SW 1271 (cell line): ENCODE data around the gene CNTN4.

Source experiments
- DNase-seq, 2 experiments: peaks; one replicate each; lab custom pipeline; 2025; lab: John Stamatoyannopoulos, UW

Gene CNTN4

DNA sequence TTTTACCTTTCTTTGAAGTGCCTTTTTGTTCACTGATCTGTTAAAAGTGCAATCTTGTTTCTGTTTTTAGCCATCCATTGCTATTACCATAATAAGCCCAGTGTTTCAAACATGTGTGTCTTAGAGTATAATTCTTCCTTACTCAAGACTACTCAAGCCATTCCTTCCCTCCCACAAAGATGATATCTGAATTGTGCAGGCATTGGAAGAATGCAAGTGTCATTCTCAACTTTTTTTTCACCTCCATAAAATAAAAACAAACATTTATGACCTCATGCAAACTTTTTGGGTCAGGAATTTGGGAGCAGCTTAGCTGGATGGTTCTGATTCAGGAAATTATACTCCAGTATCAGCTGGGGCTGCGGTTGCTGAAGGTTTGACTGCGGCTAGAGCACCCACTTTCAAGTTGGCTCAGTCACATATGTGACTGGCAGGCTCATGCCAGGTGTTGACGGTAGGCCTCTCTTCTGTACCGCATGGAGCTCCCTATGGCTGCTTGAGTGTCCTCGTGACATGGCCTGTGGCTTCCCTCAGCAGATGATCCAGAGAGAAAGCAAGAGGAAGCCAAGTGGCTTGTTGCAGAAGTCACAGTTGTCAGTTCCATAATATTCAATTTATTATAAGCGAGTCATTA, 490.8 kb downstream of the CNTN4 start:
- DNase-seq = no peak

DNA sequence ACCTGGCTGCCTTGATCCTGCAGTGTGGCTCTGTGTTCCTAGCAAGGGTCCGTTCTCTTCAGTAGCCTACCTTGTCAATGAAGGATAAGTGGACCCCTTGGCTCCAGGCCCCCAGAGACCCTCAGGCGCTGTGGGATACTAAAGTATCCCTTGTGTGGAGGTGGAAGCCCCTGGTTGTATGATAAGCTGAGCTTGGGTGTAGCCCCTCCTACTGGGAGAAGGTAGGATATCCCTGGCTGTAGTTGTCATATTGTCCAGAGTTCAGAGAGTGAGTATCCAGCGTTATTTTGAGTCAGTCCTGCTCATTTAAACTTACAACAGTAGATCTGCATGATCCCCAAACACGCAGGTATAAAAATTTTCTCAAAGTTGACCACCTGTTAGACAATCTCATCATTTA, 496.8 kb downstream of the CNTN4 start:
- no peak for DNase-seq

DNA sequence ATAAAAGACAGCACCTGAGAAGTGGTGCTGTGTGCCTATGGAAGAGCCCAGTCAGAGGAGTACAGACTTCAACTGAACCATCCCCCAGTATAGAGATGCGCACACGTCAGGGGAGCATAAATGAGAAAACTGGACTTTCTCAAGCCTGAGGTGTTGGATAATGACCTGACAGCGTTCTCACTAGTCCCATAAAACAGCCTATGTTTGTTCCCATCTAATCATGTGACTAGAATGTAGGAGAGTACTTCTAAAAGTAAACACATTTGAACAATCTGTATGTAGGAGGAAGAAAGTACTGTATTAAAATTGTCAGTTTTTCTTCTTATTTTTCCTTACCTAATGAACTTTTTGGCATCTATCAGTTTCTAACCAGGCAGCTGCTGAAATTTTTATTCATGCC, 498.9 kb downstream of the CNTN4 start:
- DNase-seq = no peak

DNA sequence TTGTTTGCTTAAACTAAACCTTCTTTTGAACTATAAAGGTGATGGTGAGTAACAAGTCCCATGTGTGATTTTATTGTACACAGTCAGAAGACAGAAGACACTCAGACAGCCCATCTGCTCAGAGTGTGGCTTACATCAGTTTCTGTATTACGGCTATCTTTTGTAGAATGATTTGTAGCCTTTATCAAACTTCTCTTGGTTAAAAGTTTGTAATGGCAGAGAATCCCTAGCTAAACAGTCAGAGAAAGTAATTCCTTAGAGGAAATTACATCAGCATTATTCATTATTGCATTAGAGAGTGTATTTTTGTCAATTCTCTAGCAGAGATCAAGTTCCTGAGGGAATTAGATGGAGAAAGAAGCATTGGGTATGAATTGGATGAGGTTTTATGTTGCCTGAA, 500.8 kb downstream of the CNTN4 start:
- DNase-seq = no peak

DNA sequence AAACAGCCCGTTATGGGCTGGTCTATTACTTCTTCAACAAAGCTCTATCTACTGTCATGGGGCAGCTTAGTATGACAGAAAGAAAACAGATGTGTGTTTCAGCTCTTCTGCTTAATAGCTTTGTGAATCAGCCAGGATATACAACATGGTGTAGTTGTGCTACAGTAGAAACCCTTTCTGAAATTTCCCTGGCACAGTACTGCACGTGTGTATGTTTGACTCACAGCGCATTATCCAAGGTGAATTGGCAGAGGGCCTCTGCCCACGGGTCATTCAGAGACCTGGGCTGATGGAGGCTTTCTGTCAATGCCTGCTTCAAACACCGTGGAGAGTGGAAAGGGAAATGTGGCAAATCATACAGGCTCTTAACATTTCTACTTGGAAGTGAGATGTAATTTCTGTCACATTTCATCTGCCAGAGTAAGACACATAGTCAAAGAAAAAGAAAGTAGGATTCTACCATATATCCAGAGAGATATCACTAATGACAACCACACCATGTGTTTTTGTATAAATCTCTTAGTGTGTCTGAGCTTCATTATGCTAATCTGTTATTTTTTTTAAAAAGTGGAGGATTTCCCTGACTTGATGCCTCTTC, 505.1 kb downstream of the CNTN4 start:
- no peak for DNase-seq

DNA sequence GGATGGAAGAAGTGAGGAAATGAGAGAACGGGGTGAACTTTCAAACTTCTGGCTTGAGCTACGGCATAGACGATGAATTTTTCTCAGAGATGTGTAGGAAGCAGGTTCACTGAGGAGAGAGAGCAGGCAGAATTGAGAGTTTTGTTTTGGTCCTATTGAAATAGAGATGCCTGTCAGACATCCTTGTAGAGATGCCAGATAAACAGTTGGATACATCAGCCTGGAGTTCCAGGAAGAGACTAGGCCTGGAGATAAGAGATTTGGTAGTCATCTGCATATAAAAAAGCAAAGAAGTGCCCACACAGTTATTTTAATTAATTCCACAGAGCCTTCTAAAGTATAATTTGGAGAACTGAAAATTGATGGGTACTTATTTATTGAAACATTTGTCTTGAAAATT, 515.9 kb downstream of the CNTN4 start:
- no peak for DNase-seq

DNA sequence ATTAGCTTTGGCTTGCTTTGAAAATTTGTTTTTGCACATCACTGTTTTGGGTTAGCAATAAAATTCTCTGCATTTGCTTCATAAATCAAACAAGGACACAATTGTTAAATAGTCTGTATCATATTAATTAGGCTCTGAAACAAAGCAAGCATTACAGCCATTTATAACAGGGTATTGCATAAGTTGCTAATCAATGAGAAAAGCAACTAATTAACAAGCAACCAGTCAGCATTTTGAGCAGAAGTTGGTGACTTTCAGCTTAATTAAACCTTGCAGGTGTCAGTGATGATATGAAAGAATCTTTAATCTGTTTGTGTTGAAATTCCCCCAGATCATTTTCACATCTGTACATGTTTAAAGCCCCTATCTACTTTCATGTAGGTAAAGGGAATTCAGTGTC, 516.4 kb downstream of the CNTN4 start:
- DNase-seq = no peak

DNA sequence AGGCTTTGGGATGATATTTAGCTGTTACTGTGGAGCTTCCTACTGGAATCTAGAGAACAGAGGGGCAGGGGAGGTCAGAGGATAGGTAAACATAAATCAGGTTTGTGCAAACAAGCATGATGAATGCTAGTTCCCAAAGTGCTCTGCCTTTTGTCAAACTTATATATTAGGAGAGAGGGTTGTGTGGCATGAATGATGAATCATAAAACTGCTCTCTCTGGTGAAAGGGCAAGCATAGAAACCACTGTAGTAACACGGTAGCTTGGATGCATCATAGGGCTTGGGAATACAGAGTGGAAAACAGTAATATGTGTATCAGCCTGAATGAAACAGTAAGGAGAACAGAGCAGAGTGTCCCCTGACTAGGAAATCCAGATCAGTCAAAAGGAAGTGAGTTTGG, 524.8 kb downstream of the CNTN4 start:
- no peak for DNase-seq

DNA sequence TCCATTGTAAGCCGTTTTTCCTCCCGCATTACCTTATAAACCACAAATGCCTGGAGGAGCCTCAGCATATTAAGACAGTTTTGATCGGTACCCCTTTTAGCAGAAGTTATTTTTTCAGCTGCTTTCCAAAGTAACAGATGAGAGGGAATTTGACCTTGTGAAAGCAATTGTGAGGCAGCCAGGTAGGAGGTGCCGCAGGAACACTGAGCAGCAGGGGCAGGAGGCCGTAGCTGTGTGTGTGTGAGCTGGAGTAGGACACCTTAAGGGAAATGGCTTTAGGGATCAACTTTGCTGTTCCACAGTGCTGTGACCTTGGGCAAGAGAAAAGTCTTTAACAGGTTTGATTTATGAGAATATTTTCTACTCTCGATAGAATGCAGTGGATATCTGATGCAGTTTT, 529.5 kb downstream of the CNTN4 start:
- DNase-seq = no peak

DNA sequence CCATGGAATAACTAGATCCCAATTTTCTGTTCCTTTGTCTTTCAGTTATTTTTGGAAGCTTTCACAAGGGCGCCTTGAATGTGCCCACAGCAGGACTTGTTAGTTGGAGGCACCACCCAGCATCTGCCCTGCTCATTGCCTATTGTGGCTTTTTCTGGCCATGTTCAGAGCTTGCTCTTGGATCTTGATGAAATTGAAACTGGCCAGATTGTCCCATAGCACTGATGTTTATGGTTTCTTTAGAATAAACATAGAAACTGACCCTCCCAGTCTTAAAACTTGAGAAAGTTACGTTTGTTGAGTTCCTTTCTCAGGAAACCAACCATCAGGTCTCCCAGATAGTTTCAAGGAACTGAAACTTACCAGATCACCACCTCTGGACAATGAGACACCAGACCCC, 536.8 kb downstream of the CNTN4 start:
- no peak for DNase-seq

DNA sequence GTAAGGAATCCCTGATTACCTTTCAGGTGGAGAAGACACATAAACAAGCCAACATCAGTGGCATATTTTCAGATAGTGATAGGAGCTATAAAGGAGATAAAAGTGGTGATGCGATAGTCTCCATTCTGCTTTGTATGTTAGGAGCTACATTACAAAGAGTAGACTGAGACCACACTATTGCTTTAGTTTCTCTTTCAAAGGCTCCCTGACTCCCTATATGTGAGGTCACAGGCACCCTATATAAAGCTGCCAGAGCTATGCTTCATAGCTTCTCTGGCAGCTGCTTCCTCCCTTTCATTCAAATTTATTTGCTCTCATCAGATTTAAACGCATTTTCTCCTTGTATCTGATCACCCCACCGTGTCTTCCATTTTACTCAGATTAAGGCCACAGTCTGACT, 544.9 kb downstream of the CNTN4 start:
- no peak for DNase-seq

DNA sequence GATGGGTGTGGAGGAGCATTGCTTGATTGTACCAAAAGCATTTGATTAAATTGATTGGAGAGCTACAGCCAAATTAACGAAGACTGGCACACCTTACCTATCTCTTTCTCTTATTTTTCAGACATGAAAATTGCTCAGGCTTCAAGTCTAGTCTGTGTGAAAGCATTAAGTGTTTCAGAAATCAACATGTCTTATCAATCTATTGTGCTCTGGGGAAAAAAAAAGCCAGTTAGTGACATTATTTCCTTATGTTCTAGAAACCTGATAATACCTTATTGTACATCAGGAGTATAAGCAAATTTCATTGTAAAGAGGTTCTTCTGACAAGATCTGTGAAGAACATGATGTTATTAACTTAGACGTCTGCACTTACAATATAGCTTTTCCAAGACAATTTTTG, 546.3 kb downstream of the CNTN4 start:
- DNase-seq = no peak

DNA sequence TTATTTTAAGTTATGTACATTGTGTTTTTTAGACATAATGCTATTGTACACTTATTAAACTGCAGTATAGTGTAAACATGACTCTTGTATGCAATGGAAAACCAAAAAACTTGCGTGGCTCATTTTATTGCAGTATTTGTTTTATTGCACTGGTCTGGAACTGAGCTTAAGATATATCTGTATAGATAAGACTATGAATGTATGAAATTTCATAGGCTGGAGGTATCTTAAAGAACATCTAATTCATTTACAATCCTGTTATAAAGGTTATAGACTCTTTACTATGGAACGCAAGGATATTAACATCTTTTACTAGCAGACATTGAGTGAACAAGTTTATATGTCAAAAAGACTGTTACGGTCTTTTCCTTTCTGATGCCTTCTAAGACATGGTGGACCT, 552.1 kb downstream of the CNTN4 start:
- no peak for DNase-seq

DNA sequence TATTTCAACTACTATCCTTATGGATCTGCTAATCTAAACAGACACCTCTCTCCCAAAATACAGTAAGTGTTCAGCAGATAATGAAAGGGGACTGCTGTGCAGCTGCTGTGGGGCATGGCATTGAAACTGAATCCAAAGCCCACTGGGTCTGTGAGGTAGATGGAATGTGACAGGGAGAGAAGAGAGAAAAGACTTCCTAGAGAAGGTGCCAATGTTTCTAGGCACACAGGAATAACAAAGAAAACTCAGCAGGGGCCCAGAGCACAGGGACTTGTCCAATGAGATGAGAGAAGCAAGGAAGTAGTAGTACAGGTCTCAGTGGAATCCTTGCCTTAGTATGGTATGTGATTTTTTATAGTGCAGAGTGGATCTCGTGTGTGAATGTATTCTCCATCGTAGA, 553.7 kb downstream of the CNTN4 start:
- DNase-seq = no peak

DNA sequence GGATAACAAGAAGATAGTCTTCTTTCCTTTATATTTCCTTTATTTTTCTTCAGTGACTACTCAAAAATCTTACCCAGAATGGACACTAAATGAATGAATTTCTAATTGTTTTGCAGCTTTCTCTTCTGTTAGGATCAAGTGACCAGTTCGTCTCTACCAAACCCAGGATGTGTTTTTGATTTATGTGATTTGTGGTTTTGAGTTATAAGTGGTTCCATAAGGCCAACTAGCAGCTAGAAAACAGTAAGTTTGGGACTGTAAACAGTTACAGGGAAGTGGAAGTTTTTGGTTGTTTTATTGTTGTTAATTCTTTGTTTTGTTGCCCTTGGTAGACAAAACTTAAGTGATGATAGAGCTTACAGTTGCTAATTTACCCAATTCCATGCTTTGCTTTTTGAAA, 555.0 kb downstream of the CNTN4 start:
- no peak for DNase-seq

DNA sequence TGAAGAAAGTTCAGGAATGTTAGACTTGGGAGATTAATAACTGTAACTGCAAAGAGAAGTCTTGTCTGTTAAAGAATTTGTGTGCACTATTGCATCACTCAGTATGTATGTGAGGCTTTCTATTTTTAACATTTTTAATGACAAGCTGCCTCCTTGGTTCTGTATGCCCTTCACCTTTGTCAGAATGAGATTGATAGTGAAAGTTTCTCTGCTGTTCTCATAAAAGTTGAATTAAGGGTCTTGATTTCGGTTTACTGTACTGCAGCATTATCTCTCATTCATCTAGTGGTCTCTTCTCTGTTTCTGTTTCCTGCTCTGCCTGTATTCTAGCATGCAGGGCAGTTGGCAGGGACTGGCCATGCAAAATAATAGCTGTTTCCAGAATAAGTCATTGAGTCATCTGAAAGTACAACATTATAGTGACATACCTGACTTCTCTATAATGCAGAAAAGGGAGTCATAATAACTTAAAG, 556.6 kb downstream of the CNTN4 start:
- no peak for DNase-seq

DNA sequence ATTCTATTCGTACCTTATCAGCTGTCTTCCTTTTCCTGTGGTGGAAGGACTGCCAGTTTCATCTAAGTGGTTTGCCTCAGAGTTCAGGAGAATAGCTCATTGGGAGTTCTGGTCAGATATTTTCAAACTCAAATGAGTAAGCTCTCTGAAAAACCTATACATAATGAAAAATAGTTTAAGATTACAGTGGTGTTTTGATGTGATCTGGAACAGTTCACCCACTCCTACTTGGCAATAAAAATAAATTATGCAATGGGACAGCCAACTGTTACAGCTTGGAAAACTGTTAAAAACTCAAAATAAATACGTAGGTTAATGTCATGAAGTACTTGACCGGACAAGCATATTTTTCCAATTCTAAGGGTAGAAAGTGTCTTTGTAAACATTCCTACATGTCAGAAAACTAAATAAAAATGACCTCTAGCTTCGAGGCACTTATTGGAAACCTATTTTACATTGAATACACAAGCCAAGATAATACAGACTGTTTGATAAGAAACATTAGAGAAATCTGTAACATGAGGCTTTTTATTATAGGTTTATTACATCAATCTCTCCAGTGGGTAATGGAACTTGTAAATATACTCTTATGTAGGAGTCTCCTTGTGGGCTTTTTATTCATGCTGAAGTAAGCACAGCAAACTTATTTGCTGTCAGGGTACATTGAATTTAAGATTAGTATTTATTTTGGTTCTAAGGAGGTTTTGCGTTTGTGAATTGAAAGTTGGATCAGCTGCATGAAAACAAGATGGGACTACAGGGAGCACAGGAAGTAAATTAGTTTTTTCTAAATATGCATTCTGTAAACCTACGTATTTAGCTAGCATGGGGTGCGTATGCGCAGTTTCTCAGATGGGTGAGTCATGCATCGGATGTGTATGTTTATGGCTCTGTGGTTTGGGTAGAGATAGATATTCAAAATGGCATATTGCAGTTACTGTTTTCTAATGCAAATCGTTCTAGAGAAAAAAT, 558.4 kb downstream of the CNTN4 start:
- no peak for DNase-seq

DNA sequence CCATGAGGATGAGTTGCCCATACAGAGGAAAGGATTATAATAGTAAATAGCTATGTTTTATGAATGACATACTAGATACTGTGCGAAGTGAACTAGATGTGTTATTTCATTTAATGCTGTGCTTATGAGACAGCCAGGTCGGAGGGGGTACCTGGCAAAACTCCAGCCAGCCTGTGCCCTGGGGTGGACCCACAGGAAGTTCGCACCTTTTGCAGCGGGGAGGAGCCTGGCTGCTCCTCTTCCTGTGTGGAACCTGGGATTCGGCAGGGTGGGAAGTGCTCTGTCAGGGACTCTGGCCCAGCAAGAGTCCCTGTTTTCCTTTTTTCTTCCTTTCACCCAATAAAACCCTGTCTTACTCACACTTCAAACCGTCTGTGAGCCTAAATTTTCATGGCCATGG, 559.3 kb downstream of the CNTN4 start:
- DNase-seq = no peak

DNA sequence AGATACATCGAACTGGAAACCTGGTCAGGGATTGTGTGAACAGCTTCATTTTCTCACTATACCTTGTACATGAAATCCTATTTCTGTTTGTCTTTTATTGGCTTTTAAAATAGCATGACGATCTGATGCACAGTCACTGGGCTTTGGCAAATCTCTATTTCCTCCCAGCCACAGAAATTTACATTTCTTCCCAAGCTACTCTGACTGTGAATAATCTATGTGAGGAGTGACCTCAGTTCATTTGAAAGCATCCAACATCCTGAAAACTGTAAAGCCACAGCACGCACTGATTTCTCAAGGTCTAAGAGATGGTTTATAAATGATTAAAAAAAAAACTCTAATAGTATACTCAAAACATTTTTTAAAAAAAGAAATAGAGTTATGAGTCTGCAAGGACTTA, 561.2 kb downstream of the CNTN4 start:
- DNase-seq = no peak

DNA sequence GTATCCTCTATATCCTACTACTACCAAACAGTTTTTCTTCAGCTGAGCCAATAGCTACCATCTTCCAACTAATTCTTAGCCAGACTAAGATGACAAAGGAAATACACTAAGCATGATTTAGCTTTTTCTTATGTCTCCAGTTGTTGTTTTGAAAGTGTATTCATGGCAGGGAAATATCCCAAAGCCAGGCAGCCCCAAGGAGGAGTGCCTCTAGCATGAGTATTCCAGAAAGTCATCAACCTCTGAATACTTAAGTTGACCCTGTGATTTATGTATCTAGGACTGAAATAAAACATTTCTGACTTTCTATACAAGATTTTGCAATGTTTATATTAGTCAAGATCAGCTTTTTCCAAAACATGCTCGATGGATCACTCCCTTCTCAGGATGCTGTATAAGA, 562.4 kb downstream of the CNTN4 start:
- no peak for DNase-seq

DNA sequence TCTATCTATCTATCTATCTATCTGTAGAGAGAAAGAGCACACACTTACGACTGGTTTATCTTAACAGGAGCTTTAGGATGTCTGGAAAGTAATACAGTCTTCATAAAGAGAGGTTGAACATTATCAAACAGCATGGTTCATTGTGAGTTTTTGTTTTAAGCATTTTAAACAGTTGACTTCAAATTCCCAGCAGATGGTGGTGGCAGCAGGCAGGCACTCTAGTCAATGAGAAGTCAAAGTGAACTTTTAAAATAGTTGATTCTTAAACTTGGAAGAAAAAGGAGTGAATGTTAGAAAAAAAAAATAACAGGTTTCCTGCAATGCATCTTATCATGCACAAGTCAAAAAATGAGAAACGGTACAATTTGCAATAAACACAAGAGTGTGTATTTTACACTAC, 578.8 kb downstream of the CNTN4 start:
- DNase-seq = no peak

DNA sequence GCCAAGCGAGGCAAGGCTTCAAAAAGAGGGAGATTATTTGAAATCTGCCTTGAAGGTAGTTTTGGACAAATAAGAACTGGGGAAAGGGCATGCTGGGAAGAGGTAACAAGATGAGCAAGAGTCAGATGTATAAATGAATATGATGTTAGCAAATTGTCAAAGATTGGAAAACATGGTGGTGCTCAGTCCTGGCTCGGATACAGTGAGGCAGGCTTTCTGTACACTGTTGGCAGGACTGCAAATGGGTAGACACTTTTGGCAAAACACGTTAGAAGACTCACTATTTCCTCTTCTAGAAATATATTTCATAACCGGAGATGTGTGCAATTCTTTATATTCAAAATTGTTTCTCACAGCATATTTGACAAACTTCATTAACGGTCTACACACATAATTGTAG, 581.6 kb downstream of the CNTN4 start:
- DNase-seq = no peak

DNA sequence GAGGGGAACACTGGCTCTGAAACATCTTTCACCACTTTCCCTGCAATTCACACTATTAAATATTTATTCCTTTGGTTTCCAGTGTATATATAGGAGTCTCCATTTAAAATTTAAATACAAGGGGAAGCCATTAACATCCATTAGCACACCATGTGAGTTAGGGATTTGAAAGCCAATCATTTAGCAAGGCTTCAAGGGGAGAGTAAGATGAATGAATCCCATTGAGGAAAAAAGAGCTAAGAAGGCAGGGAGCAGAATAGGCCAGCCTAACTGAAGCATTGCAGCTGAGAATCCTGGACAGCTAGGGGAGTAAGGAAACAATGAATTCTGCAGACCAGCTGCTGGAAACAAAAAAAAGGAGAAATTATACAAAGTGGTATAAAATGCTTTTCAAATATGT, 585.4 kb downstream of the CNTN4 start:
- no peak for DNase-seq
